ENCODE results near the gene PPP1R13B.

The PPP1R13B gene

DNA sequence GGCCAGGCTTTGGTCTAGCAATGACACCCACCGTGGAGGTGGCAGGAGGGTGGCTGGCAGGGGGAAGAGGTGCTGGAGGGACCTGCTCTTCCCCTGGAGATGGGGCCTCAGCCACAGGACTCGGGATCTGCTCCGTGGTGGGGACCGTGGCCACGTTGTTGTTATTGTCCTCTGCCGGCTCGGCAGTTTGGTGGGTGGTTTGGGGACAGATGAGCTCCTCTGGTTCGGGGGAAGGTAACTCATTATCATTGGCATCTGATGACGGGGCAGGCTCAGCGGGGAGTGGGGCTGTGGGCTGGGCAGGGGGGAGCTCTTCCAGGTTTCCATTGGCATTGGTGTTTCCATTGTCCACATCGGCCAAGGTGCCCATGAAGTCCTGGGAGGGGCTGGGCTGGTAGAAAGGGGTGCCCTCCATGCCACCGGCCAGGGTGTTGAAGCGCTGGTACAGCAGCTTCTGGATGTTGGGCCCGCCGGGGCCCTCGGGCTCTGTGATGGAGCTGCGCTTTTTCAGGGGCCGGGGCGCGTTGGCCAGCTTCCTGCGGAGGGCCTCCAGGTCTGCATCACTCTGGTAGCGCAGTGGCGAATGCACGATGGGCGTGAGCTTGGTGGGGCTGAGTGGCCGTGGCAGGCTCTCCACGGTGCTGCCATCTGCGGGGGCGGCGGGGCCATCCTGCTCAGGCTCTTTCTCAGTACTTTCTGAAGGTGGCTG lies 107.4 kb downstream of the PPP1R13B start:
- DNase-seq (ENCODE audit: low read depth in 1 of 2, low spot score in 1 of 2): no peak
- TF ChIP-seq SPI1 (IDR thresholded peaks at IDR 0.05; ENCODE audit: borderline replicate concordance, low read depth) (no peak), GABPA (IDR thresholded peaks at IDR 0.05; ENCODE audit: low read depth) (no peak), POLR2AphosphoS5 (IDR thresholded peaks at IDR 0.05; ENCODE audit: low read depth) (no peak)
- TF ChIP-seq, protein P1, sequence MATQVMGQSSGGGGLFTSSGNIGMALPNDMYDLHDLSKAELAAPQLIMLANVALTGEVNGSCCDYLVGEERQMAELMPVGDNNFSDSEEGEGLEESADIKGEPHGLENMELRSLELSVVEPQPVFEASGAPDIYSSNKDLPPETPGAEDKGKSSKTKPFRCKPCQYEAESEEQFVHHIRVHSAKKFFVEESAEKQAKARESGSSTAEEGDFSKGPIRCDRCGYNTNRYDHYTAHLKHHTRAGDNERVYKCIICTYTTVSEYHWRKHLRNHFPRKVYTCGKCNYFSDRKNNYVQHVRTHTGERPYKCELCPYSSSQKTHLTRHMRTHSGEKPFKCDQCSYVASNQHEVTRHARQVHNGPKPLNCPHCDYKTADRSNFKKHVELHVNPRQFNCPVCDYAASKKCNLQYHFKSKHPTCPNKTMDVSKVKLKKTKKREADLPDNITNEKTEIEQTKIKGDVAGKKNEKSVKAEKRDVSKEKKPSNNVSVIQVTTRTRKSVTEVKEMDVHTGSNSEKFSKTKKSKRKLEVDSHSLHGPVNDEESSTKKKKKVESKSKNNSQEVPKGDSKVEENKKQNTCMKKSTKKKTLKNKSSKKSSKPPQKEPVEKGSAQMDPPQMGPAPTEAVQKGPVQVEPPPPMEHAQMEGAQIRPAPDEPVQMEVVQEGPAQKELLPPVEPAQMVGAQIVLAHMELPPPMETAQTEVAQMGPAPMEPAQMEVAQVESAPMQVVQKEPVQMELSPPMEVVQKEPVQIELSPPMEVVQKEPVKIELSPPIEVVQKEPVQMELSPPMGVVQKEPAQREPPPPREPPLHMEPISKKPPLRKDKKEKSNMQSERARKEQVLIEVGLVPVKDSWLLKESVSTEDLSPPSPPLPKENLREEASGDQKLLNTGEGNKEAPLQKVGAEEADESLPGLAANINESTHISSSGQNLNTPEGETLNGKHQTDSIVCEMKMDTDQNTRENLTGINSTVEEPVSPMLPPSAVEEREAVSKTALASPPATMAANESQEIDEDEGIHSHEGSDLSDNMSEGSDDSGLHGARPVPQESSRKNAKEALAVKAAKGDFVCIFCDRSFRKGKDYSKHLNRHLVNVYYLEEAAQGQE (IDR thresholded peaks at IDR 0.05; ENCODE audit: insufficient replicate concordance, low read depth): no peak
- TF ChIP-seq, protein P2, sequence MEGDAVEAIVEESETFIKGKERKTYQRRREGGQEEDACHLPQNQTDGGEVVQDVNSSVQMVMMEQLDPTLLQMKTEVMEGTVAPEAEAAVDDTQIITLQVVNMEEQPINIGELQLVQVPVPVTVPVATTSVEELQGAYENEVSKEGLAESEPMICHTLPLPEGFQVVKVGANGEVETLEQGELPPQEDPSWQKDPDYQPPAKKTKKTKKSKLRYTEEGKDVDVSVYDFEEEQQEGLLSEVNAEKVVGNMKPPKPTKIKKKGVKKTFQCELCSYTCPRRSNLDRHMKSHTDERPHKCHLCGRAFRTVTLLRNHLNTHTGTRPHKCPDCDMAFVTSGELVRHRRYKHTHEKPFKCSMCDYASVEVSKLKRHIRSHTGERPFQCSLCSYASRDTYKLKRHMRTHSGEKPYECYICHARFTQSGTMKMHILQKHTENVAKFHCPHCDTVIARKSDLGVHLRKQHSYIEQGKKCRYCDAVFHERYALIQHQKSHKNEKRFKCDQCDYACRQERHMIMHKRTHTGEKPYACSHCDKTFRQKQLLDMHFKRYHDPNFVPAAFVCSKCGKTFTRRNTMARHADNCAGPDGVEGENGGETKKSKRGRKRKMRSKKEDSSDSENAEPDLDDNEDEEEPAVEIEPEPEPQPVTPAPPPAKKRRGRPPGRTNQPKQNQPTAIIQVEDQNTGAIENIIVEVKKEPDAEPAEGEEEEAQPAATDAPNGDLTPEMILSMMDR (IDR thresholded peaks at IDR 0.05; ENCODE audit: insufficient read depth, low read length): no peak
- no peak overlapping the region for H3K27ac ChIP-seq (replicated peaks)
- no peak overlapping the region for H3K4me3 ChIP-seq (replicated peaks; ENCODE audit: insufficient read depth, low read length)
- no peaks in the 10 kb centered on the region for H3K27me3 ChIP-seq (ENCODE audit: insufficient read depth, poor library complexity, severe bottlenecking)

DNA sequence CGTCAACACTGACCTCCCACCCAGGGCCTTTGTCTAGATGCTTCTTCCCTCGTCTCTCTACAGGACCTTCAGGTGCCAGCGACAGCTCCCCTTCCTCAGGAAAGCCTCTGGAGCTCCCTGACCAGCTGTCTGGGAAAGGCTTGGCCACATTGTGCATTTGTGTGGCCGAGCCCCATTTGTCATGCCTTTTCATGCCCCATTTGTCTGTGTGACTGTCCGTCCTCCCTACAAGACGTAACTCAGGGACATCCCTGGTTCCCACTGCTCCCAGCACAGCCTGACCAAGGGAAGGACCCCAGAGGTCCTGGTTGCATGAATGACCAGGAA lies 107.9 kb downstream of the PPP1R13B start:
- no peak overlapping the region for H3K27ac ChIP-seq (replicated peaks)
- TF ChIP-seq GABPA (IDR thresholded peaks at IDR 0.05; ENCODE audit: low read depth): no peak
- TF ChIP-seq, protein P1 (IDR thresholded peaks at IDR 0.05; ENCODE audit: insufficient replicate concordance, low read depth): no peak
- no peak for TF ChIP-seq SPI1 (IDR thresholded peaks at IDR 0.05; ENCODE audit: borderline replicate concordance, low read depth)
- TF ChIP-seq POLR2AphosphoS5 (IDR thresholded peaks at IDR 0.05; ENCODE audit: low read depth): no peak
- TF ChIP-seq, protein P2 (IDR thresholded peaks at IDR 0.05; ENCODE audit: insufficient read depth, low read length): no peak

DNA sequence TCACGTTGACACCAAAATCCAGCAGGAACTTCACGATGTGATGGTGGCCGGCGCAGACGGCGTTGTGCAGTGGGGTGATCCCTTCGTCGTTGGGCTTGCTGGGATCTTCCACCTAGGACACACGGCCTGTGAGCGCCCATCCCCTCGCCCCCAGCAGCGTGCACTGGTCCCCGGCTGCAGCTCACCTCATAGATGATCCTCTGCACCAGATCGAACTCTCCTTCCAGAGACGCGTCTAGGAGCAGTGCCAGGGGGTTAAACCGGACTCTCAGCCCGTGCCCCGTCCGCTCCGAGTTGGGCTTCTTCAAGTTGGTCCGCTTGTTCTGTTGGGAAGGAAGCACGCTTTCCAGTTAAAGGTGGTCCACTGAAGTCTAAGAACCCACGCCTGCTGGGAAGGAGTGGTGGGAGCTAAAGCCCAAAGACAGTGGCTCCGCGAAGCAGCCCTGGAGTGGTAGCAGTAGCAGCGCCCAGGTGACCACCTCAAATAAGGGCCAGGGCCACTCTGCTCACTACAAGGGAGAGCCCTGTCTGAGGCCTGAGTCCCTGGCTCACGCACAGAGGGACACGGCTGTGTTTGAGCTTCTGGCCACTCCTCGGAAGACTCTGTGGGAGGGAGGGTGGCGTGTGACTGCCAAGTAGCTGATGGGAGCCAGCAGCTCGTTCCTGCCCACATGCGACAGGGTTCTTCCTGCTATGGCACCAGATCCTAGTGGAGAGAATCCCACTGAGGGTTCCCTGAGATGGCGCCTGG lies 108.5 kb downstream of the PPP1R13B start:
- no peak for DNase-seq (ENCODE audit: low read depth in 1 of 2, low spot score in 1 of 2)
- Histone ChIP-seq H3K4me3 (replicated peaks; ENCODE audit: insufficient read depth, low read length) (no peak overlapping the region), H3K27ac (replicated peaks) (no peak overlapping the region), H3K27me3 (ENCODE audit: insufficient read depth, poor library complexity, severe bottlenecking) (no peaks in the 10 kb centered on the region)
- no peak for TF ChIP-seq GABPA (IDR thresholded peaks at IDR 0.05; ENCODE audit: low read depth)
- TF ChIP-seq, protein P1 (IDR thresholded peaks at IDR 0.05; ENCODE audit: insufficient replicate concordance, low read depth): no peak
- TF ChIP-seq, protein P2 (IDR thresholded peaks at IDR 0.05; ENCODE audit: insufficient read depth, low read length): no peak
- TF ChIP-seq SPI1 (IDR thresholded peaks at IDR 0.05; ENCODE audit: borderline replicate concordance, low read depth): no peak
- no peak for TF ChIP-seq POLR2AphosphoS5 (IDR thresholded peaks at IDR 0.05; ENCODE audit: low read depth)

More for the DNA sequence above, 107.9 kb downstream of the PPP1R13B start:
- Histone ChIP-seq H3K27me3 (ENCODE audit: insufficient read depth, poor library complexity, severe bottlenecking) (no peaks in the 10 kb centered on the region), H3K4me3 (replicated peaks; ENCODE audit: insufficient read depth, low read length) (no peak overlapping the region)
- DNase-seq (ENCODE audit: low read depth in 1 of 2, low spot score in 1 of 2): no peak
